Endothelial cell of umbilical vein (primary cell): ENCODE measurements around the gene ANKRD33. TPM values are rescaled to one million over a fixed set of nuclear protein-coding genes. Genes with fewer than 3 reads are reported as not detected.

ENCODE experiments used
- BruUV-seq: library from RNA; stranded (reverse); fragments of 400-500 nt; replicated peaks from 2 replicates; lab custom pipeline; 2021; lab: Mats Ljungman, UMichigan
- CTCF ChIA-PET: fragments of 300-600, 350-600 bp; sonication (Branson Sonifier 250); formaldehyde crosslinking; loops from one replicate; lab custom pipeline; 2021; ENCODE audit warnings: antibody characterized with exemption, inconsistent platforms; lab: Charles Lee
- POLR2A ChIA-PET: fragments of 300-600, 350-600 bp; sonication (Branson Sonifier 250); formaldehyde crosslinking; loops from one replicate; lab custom pipeline; 2021; ENCODE audit warnings: antibody characterized with exemption, inconsistent platforms; lab: Charles Lee
- DNase-seq: peaks from one replicate; pipeline ENCODE4 v3.0.0-alpha.2; 2011; ENCODE audit warnings: low read depth, low spot score
- FAIRE-seq: peaks from 2 replicates; lab custom pipeline; 2011; peaks lifted over from hg19 to GRCh38; lab: Jason Lieb, UNC
- H2AFZ ChIP-seq: 2 replicates; pipeline ENCODE4 v1.6.0; 2012; ENCODE audit warnings: low read depth, low read length, control low read depth, inconsistent platforms
- H3K27ac ChIP-seq: 2 replicates; pipeline ENCODE4 v1.5.1; 2011; ENCODE audit warnings: low read depth, mild to moderate bottlenecking, control low read depth, low read length, moderate library complexity; ENCODE audit not compliant: insufficient read depth
- H3K27me3 ChIP-seq, 2 experiments: 2 replicates each; pipeline versions ENCODE4 v1.6.0 to v1.6.1; 2011; ENCODE audit warnings: low read length in 2 of 2, mixed read lengths in 1 of 2; ENCODE audit not compliant: control insufficient read depth in 2 of 2, insufficient read depth in 2 of 2
- H3K36me3 ChIP-seq, 2 experiments: 2 replicates in 1 of 2; 3 replicates in 1 of 2; pipeline ENCODE4 v1.5.1; 2011; ENCODE audit warnings: low read length in 2 of 2, mild to moderate bottlenecking in 1 of 2, moderate library complexity in 1 of 2; ENCODE audit not compliant: control insufficient read depth in 2 of 2, insufficient read depth in 2 of 2; ENCODE audit errors: extremely low read depth in 1 of 2
- H3K4me1 ChIP-seq: 3 replicates; pipeline ENCODE4 v1.5.1; 2011; ENCODE audit warnings: mild to moderate bottlenecking, low read length; ENCODE audit not compliant: control insufficient read depth, insufficient read depth; ENCODE audit errors: extremely low read depth
- H3K4me2 ChIP-seq: 2 replicates; pipeline ENCODE4 v1.6.1; 2011; ENCODE audit warnings: low read length, control low read depth, mixed read lengths; ENCODE audit not compliant: insufficient read depth
- H3K4me3 ChIP-seq, 3 experiments: fragments of 200-600 bp in 1 of 3; sonication (generic), shearing (Covaris generic) in 1 of 3; replicated peaks in 1 of 3; 2 replicates each; pipeline ENCODE4 v1.5.1; 2011 to 2016; ENCODE audit warnings: control low read depth in 3 of 3, low read length in 3 of 3, mild to moderate bottlenecking in 2 of 3, inconsistent platforms in 1 of 3, low read depth in 1 of 3, moderate library complexity in 1 of 3; ENCODE audit not compliant: insufficient read depth in 1 of 3
- H3K79me2 ChIP-seq: 2 replicates; pipeline ENCODE4 v1.6.0; 2012; ENCODE audit warnings: low read length, inconsistent platforms; ENCODE audit not compliant: control insufficient read depth, insufficient read depth
- H3K9ac ChIP-seq: replicated peaks from 2 replicates; pipeline ENCODE3; 2011; ENCODE audit warnings: low read length, control low read depth; ENCODE audit not compliant: insufficient read depth; ENCODE audit errors: extremely low read depth
- H3K9me1 ChIP-seq: replicated peaks from 3 replicates; pipeline ENCODE4 v1.6.0; 2011; ENCODE audit warnings: mild to moderate bottlenecking, low read length; ENCODE audit not compliant: control insufficient read depth, insufficient read depth; ENCODE audit errors: extremely low read depth
- H3K9me3 ChIP-seq: replicated peaks from 2 replicates; pipeline ENCODE4 v1.5.1; 2012; ENCODE audit warnings: low read length, inconsistent platforms; ENCODE audit not compliant: control insufficient read depth, insufficient read depth
- H4K20me1 ChIP-seq: replicated peaks from 2 replicates; pipeline ENCODE3; 2011; ENCODE audit warnings: mild to moderate bottlenecking, low read length; ENCODE audit not compliant: control insufficient read depth, insufficient read depth; ENCODE audit errors: extremely low read depth
- CTCF ChIP-seq, 2 donors: IDR thresholded peaks; 1 replicate in 1 of 2; 2 replicates in 1 of 2; pipeline ENCODE4 v1.5.1; 2011; ENCODE audit warnings: low read length in 2 of 2, mild to moderate bottlenecking in 2 of 2, moderate library complexity in 2 of 2, control low read depth in 1 of 2, inconsistent platforms in 1 of 2, low read depth in 1 of 2; ENCODE audit not compliant: insufficient read depth in 1 of 2; ENCODE audit errors: extremely low read depth in 1 of 2
- EZH2 ChIP-seq: IDR thresholded peaks from 2 replicates; pipeline ENCODE4 v1.6.1; 2012; ENCODE audit warnings: borderline replicate concordance, low read depth, mild to moderate bottlenecking, moderate library complexity, low read length, inconsistent platforms; ENCODE audit not compliant: severe bottlenecking
- FOS ChIP-seq: IDR thresholded peaks from 2 replicates; pipeline ENCODE4 v1.6.1; 2011; ENCODE audit warnings: mild to moderate bottlenecking, low read length, moderate library complexity, borderline replicate concordance; ENCODE audit not compliant: insufficient read depth
- GATA2 ChIP-seq: IDR thresholded peaks from 2 replicates; pipeline ENCODE4 v1.7.0; 2011; ENCODE audit warnings: low read depth, mild to moderate bottlenecking, moderate library complexity, mixed read lengths, low read length; ENCODE audit not compliant: insufficient read length, insufficient read depth
- JUN ChIP-seq: IDR thresholded peaks from 2 replicates; pipeline ENCODE4 v1.6.1; 2011; ENCODE audit warnings: borderline replicate concordance, low read depth; ENCODE audit not compliant: insufficient read length, insufficient read depth
- MAX ChIP-seq: IDR thresholded peaks from 2 replicates; pipeline ENCODE4 v1.6.1; 2011; ENCODE audit not compliant: insufficient read depth, insufficient read length
- MYC ChIP-seq: IDR thresholded peaks from one replicate; pipeline ENCODE4 v1.6.1; 2011; ENCODE audit warnings: mild to moderate bottlenecking, low read depth, low read length
- POLR2A ChIP-seq: IDR thresholded peaks from 2 replicates; pipeline ENCODE4 v1.6.1; 2012; ENCODE audit warnings: low read depth, mild to moderate bottlenecking, control low read depth, low read length
- POLR2AphosphoS5 ChIP-seq: IDR thresholded peaks from 2 replicates; pipeline ENCODE4 v1.6.1; 2012; ENCODE audit warnings: low read depth, mild to moderate bottlenecking, control low read depth, low read length, moderate library complexity; ENCODE audit not compliant: insufficient read depth
- dilution Hi-C: fragments of 300-500 bp; cut with MboI; formaldehyde crosslinking; loops from one replicate; pipeline ENCODE4 v1.15.0; 2019; ENCODE audit warnings: low sequenced_read_pairs; ENCODE audit not compliant: extremely low pct_ligation_motif_present
- intact Hi-C: fragments of 100-400 bp; cut with micrococcal nuclease; formaldehyde crosslinking; loops from one replicate; pipeline ENCODE4 v1.10.0; 2022
- polyA plus RNA-seq, 4 experiments: library from polyadenylated mRNA; depleted of rRNA in 3 of 4; stranded (reverse) in 3 of 4; unstranded in 1 of 4; fragments of >200 nt; gene quantifications; 2 replicates each; pipeline versions ENCODE4 v1.2.1 to v1.2.3, GENCODE V29; 2011 to 2012; ENCODE audit warnings: missing spikeins in 1 of 4
- total RNA-seq: library from RNA; stranded (reverse); gene quantifications from 2 replicates; pipeline ENCODE4 v1.2.3, GENCODE V29; 2021

The ANKRD33 gene
- total and polyA plus RNA-seq, 2 donors (not counting 3 experiments of a cell fraction or from before 2014, with no cell fraction given) = 0.80 to 1.2 TPM

GRCh38 chr12:51846271-51846691, 41.6 kb upstream of the ANKRD33 start:
- no peak overlapping the region for H3K9ac ChIP-seq
- BruUV-seq = no TSS peak
- H3K4me1 ChIP-seq = peaks cover 4% of the 10 kb centered on the region
- intact Hi-C loops (no loop called here), dilution Hi-C loops (no loop called here)
- no peaks in the 10 kb centered on the region for H4K20me1 ChIP-seq
- H3K9me3 ChIP-seq = no peaks in the 10 kb centered on the region
- H3K4me2 ChIP-seq = no peak overlapping the region
- no peaks in the 10 kb centered on the region for H3K79me2 ChIP-seq
- H3K9me1 ChIP-seq = no peaks in the 10 kb centered on the region
- H3K36me3 ChIP-seq = no peaks in the 10 kb centered on the region
- no peak overlapping the region for H3K27ac ChIP-seq
- DNase-seq = no peak
- TF ChIP-seq CTCF (IDR thresholded peaks at IDR 0.05; ENCODE audit: extremely low read depth in 1 of 2, insufficient read depth in 1 of 2, low read depth in 1 of 2, low read length in 2 of 2) (no peak), GATA2 (no peak), JUN (no peak), EZH2 (no peak), MAX (no peak), POLR2AphosphoS5 (no peak), FOS (no peak), MYC (no peak), POLR2A (no peak)
- no peak overlapping the region for H3K4me3 ChIP-seq
- H2AFZ ChIP-seq = no peak overlapping the region
- POLR2A ChIA-PET = no interaction called here
- FAIRE-seq = no peak
- H3K27me3 ChIP-seq = peaks cover 4 to 13% of the 10 kb centered on the region in 2 experiments
- CTCF ChIA-PET = interaction anchor here (1.0 to 1.2 kb wide), 2 partner anchors 22 to 29 kb away, joined by 5 to 7 read pairs; no protein-coding TSS in a partner anchor
